ENCODE results near the gene MLLT3. TPM values are rescaled to one million over a fixed set of nuclear protein-coding genes. Genes with fewer than 3 reads are reported as not detected.

MLLT3 gene
- total RNA-seq, 1 donor from 2014 or later = 35.1 TPM

DNA sequence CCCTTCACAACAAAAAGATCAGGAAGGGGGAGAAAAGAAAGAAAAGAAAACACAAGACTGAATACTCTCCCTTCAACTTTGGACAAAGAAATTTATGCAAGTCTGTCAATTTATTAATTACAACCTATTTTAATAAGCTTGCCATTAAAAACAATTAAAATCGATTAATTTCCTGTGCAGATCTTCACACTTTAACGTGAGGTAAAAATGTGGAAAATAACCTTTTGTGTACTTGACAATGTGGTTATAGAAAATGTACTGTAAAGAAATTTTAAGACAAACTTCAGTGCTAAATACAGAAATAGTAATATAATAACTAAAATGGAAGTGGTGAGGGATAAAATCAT, 2.7 kb upstream of the MLLT3 start:
- peaks cover 7% of the 10 kb centered on the region for H3K27me3 Mint-ChIP-seq (ENCODE audit: low read depth, unreplicated experiment)
- Histone ChIP-seq H3K4me3 (ENCODE audit: insufficient read depth, low read depth, low read length) (no peak overlapping the region), H3K36me3 (ENCODE audit: insufficient read depth, low read length) (no peaks in the 10 kb centered on the region), H3K79me2 (ENCODE audit: insufficient read depth, low read length) (peaks cover 9% of the 10 kb centered on the region), H3K27ac (ENCODE audit: low read depth, low read length) (no peak overlapping the region), H3K4me2 (ENCODE audit: low read length) (peak overlapping the region; percentile 98), H4K20me1 (ENCODE audit: insufficient read depth, low read length) (peaks cover 2% of the 10 kb centered on the region), H3K4me1 (ENCODE audit: insufficient read depth, low read length) (peaks cover 13% of the 10 kb centered on the region), H2AFZ (ENCODE audit: low read depth, low read length) (no peak overlapping the region), H3K9ac (ENCODE audit: low read length) (no peak overlapping the region), H3K27me3 (ENCODE audit: insufficient read depth, low read length) (no peaks in the 10 kb centered on the region), H3K9me3 (ENCODE audit: insufficient read depth, low read depth, low read length) (no peaks in the 10 kb centered on the region)
- H3K9me3 Mint-ChIP-seq (ENCODE audit: unreplicated experiment) = no peaks in the 10 kb centered on the region
- no peak overlapping the region for H3K27ac Mint-ChIP-seq (ENCODE audit: unreplicated experiment)
- FAIRE-seq (no peak), DNase-seq (ENCODE audit: low read depth) (no peak)
- peak overlapping the region; percentile 93 for H3K4me3 Mint-ChIP-seq (ENCODE audit: unreplicated experiment)
- peaks cover 7% of the 10 kb centered on the region for H3K4me1 Mint-ChIP-seq (ENCODE audit: low read depth, unreplicated experiment)
- no peak for TF ChIP-seq EZH2 (IDR thresholded peaks at IDR 0.05; ENCODE audit: insufficient read depth, low read length)
- TF ChIP-seq, protein P1, sequence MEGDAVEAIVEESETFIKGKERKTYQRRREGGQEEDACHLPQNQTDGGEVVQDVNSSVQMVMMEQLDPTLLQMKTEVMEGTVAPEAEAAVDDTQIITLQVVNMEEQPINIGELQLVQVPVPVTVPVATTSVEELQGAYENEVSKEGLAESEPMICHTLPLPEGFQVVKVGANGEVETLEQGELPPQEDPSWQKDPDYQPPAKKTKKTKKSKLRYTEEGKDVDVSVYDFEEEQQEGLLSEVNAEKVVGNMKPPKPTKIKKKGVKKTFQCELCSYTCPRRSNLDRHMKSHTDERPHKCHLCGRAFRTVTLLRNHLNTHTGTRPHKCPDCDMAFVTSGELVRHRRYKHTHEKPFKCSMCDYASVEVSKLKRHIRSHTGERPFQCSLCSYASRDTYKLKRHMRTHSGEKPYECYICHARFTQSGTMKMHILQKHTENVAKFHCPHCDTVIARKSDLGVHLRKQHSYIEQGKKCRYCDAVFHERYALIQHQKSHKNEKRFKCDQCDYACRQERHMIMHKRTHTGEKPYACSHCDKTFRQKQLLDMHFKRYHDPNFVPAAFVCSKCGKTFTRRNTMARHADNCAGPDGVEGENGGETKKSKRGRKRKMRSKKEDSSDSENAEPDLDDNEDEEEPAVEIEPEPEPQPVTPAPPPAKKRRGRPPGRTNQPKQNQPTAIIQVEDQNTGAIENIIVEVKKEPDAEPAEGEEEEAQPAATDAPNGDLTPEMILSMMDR (IDR thresholded peaks at IDR 0.05; ENCODE audit: insufficient read depth, low read depth, low read length) = no peak
- H3K36me3 Mint-ChIP-seq (ENCODE audit: low read depth, unreplicated experiment) = no peaks in the 10 kb centered on the region

DNA sequence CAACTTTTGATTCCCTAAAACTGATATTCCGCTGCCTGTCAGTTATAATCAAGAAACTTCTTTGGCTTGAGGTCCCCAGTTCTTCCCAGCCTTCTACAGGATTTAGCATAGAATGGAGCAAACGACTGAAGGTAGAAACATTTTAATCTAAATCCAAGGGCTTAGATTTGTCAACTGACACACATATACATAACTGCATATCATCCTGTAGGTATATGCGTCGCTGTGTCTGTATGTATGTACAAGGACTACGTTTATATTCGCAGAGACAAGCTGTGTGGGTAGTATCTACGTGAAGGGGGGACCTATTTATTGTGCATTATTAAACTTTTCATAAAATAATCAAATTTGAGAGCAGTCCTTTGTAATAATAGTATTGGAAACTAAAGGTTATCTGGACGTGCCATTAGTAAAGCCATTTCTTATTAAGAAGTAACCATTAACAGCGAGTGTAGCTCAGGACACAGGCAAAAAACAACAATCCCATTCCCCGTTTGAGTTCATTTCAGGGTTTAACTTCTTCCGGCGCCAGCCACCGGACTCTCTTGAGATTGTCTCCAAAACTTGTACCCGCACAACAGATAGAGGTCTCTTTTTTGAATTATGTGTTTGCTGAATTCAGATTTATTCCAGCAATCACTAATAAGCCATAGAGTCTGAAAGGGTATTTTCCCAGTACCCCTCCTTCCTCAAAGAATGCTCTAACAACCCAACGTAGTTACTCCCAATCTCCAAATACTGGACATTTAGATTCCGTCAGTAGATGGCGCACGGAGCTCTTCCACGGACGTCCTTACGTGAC, 2.1 kb upstream of the MLLT3 start:
- H2AFZ ChIP-seq (ENCODE audit: low read depth, low read length) = peak overlapping the region; percentile 82
- H3K36me3 ChIP-seq (ENCODE audit: insufficient read depth, low read length) = no peaks in the 10 kb centered on the region
- H4K20me1 ChIP-seq (ENCODE audit: insufficient read depth, low read length) = peaks cover 4% of the 10 kb centered on the region
- Mint-ChIP-seq H3K36me3 (ENCODE audit: low read depth, unreplicated experiment) (no peaks in the 10 kb centered on the region), H3K4me3 (ENCODE audit: unreplicated experiment) (peak overlapping the region; percentile 93), H3K4me1 (ENCODE audit: low read depth, unreplicated experiment) (peaks cover 11% of the 10 kb centered on the region), H3K27me3 (ENCODE audit: low read depth, unreplicated experiment) (peaks cover 7% of the 10 kb centered on the region), H3K9me3 (ENCODE audit: unreplicated experiment) (no peaks in the 10 kb centered on the region), H3K27ac (ENCODE audit: unreplicated experiment) (peak overlapping the region; percentile 14)
- FAIRE-seq = peak; percentile 29
- H3K9me3 ChIP-seq (ENCODE audit: insufficient read depth, low read depth, low read length) = no peaks in the 10 kb centered on the region
- no peak overlapping the region for H3K27ac ChIP-seq (ENCODE audit: low read depth, low read length)
- H3K9ac ChIP-seq (ENCODE audit: low read length) = peak overlapping the region; percentile 84
- H3K4me3 ChIP-seq (ENCODE audit: insufficient read depth, low read depth, low read length) = peak overlapping the region; percentile 87
- H3K79me2 ChIP-seq (ENCODE audit: insufficient read depth, low read length) = peaks cover 9% of the 10 kb centered on the region
- TF ChIP-seq EZH2 (IDR thresholded peaks at IDR 0.05; ENCODE audit: insufficient read depth, low read length) = no peak
- TF ChIP-seq, protein P1 (IDR thresholded peaks at IDR 0.05; ENCODE audit: insufficient read depth, low read depth, low read length) = peak; percentile 87
- peak; percentile 62 for DNase-seq (ENCODE audit: low read depth)
- H3K27me3 ChIP-seq (ENCODE audit: insufficient read depth, low read length) = no peaks in the 10 kb centered on the region
- H3K4me2 ChIP-seq (ENCODE audit: low read length) = peak overlapping the region; percentile 98
- H3K4me1 ChIP-seq (ENCODE audit: insufficient read depth, low read length) = peaks cover 13% of the 10 kb centered on the region

DNA sequence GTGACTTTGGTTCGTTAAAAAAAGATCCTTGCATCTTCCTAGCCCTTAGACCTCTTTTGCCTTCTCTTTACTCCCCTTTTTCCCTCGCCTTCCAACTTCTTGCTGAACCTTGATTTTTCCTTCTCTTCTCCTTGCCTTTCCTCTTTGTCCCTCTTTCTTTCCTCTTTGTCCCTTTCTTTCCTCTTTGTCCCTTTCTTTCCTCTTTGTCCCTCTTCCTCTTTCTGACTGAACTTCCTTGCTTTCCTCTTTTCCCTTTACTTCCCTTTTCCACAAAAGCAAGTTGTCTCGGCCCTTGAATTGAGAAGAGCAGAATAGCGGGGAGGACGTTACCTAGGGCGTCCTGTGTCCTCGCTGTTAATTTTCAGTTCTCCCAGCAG, 1.4 kb upstream of the MLLT3 start:
- no peaks in the 10 kb centered on the region for H3K36me3 ChIP-seq (ENCODE audit: insufficient read depth, low read length)
- peak overlapping the region; percentile 93 for H3K4me3 Mint-ChIP-seq (ENCODE audit: unreplicated experiment)
- peaks cover 9% of the 10 kb centered on the region for H3K79me2 ChIP-seq (ENCODE audit: insufficient read depth, low read length)
- no peaks in the 10 kb centered on the region for H3K9me3 Mint-ChIP-seq (ENCODE audit: unreplicated experiment)
- peak overlapping the region; percentile 84 for H3K9ac ChIP-seq (ENCODE audit: low read length)
- H3K27me3 Mint-ChIP-seq (ENCODE audit: low read depth, unreplicated experiment) = peaks cover 7% of the 10 kb centered on the region
- peaks cover 4% of the 10 kb centered on the region for H4K20me1 ChIP-seq (ENCODE audit: insufficient read depth, low read length)
- H3K27ac ChIP-seq (ENCODE audit: low read depth, low read length) = no peak overlapping the region
- peak overlapping the region; percentile 98 for H3K4me2 ChIP-seq (ENCODE audit: low read length)
- H3K27me3 ChIP-seq (ENCODE audit: insufficient read depth, low read length) = no peaks in the 10 kb centered on the region
- H3K4me1 ChIP-seq (ENCODE audit: insufficient read depth, low read length) = peaks cover 14% of the 10 kb centered on the region
- TF ChIP-seq, protein P1 (IDR thresholded peaks at IDR 0.05; ENCODE audit: insufficient read depth, low read depth, low read length) = no peak
- no peak for TF ChIP-seq EZH2 (IDR thresholded peaks at IDR 0.05; ENCODE audit: insufficient read depth, low read length)
- peak overlapping the region; percentile 14 for H3K27ac Mint-ChIP-seq (ENCODE audit: unreplicated experiment)
- H2AFZ ChIP-seq (ENCODE audit: low read depth, low read length) = peak overlapping the region; percentile 82
- H3K4me3 ChIP-seq (ENCODE audit: insufficient read depth, low read depth, low read length) = peak overlapping the region; percentile 87
- FAIRE-seq (no peak), DNase-seq (ENCODE audit: low read depth) (no peak)
- H3K4me1 Mint-ChIP-seq (ENCODE audit: low read depth, unreplicated experiment) = peaks cover 16% of the 10 kb centered on the region
- H3K9me3 ChIP-seq (ENCODE audit: insufficient read depth, low read depth, low read length) = no peaks in the 10 kb centered on the region
- no peaks in the 10 kb centered on the region for H3K36me3 Mint-ChIP-seq (ENCODE audit: low read depth, unreplicated experiment)
